UCSD-AML1 (cell line): Measurements from ENCODE around the gene ZNRF2.
"Not testable (repeated sequence)": the region's sequence is repeated elsewhere in the genome, so short reads cannot be mapped to it uniquely, and the experiment has no call there.

Experiments used
- DNase-seq: peaks from one replicate; lab custom pipeline; 2025; ENCODE audit not compliant: unreplicated experiment; lab: John Stamatoyannopoulos, UW

The ZNRF2 gene

DNA sequence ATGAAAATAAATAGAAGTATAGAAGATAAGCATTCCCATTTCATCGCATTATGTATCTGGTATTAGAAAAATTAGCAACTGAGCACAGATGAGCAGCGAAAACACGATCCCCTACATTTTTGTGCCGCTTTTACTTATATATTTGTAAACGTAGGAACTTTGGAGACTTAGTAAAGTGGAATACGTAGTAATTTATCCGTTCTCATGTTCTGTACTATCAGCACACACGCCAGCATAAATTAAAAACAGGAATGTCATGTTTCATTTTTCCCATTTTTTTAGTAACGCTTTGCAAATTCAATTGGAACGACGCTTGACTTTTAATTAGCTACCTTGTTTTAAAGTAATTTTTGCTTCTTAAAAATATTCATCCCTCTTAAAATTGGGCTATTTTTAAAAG is 2.4 kb downstream of the ZNRF2 start:
- DNase-seq: no peak

DNA sequence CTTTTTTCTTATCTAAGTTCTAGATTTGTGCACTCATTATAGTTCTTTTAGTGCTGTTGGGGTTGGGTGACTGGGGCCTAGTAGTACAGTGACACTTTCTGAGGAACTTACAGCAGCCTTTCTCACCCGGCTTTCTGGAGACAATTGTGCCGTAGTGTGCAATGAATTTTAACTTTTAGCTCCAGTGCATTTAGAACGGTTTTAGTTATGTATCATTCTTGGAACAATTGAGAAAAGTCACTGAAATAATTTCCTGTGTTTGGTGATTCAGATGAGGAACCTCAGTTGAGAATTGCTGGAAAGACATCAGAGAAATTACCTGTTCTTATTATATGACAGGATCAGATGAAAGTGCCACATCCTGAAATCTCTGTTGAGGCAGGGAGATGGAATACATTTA is 3.2 kb downstream of the ZNRF2 start:
- DNase-seq: not testable (repeated sequence)

DNA sequence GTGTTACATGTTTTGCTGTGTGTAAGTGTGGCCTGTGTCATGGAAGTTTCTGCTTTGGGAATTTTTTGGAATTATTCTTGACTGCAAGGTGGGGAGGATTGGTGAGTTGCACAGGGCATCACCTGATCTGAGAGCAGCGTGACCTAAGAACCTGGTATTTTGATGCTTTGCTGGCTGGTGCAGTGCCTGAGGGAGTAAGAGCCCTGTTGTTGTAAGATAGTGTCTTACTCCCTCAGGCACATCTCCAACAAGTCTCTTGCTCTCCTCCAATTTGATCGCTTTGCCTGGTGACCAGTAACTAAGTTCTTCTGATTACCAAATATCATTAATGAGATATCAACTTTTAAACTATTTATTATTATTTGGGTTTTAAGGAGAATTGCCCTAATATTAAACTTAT is 5.2 kb downstream of the ZNRF2 start:
- not testable (repeated sequence) for DNase-seq

DNA sequence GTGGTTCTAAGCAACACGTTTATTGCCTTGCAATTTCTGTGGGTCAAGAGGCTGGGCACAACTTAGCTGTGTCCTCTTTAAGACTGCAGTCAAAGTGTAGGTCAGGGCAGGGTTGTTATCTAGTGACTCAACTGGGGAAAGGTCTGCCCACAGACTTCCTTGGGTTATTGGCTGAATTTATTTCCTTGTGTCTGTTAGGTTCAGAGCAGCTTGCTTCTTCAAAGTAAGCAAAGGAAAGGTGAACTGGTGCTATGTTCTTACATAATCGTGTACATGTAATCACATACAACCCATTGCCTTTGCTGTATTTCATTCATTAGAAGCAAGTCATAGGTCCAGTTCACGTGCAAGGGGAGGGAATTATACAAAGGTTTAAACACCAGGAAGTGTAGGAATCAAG is 5.9 kb downstream of the ZNRF2 start:
- not testable (repeated sequence) for DNase-seq

DNA sequence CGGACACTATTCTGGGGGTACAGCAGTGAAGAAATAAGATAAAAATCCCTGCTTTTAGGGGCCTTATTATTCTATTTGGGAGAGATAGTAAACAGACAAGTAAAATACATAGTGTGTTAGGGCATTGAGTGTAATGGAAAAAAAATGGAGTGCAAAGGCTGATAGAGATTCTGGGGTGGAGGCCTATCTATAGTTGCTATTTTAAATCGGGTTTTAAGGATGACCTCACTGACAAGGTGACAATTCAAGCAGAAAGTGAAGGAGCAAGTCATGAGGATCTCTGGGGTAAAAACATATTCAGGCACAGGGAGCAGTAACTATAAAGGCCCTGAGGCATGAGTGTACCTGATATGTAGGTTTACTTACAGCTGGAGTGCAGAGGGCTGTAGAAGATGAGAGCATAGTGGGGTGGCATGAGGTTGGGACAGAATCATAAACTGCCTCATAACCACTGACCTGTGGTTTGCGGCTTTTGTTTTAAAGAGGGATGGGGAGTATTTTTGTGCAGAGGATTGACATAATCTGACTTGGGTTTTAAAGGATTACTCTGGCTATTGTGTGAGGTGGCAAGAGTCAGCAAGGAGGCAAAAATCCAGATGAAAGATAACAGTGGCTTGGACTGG is 8.1 kb downstream of the ZNRF2 start:
- DNase-seq: not testable (repeated sequence)

DNA sequence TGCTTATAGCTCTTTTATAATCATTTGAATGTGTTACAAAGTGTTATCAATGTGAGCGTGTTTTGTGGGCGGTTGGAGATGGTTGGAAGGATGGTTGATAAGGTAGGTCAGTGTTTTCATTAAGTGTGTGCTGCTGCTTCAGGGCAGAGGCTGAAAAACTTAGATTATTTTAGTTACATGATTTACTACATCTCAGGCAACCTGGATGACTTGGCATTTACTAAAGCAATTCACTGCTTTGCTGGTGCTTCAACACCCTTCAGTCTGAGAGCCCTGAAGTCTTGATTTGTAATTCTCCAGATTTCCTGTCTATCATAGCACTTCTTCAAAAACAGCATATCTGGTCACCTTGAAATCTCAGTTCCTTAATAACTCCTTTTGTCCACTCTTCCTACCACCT is 11.9 kb downstream of the ZNRF2 start:
- DNase-seq: not testable (repeated sequence)

DNA sequence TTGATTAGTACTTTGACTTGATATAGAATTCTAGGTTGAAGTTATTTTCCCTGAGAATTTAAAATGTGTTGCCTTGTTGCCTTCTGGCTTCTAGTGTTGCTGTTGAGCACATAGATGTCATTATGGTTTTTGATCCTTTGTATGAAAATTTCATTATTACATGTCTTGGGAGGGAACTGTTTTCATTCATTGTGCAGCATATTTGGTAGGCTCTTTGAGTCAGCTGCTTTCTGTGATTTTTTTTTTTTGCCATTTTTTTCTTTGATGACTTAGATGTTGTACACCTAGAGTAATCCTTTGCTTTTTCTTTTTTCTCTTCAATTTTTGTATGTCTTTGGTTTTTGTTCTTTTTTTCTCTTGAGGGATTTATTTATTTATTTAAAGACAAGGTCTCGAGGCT is 13.1 kb downstream of the ZNRF2 start:
- DNase-seq: not testable (repeated sequence)

DNA sequence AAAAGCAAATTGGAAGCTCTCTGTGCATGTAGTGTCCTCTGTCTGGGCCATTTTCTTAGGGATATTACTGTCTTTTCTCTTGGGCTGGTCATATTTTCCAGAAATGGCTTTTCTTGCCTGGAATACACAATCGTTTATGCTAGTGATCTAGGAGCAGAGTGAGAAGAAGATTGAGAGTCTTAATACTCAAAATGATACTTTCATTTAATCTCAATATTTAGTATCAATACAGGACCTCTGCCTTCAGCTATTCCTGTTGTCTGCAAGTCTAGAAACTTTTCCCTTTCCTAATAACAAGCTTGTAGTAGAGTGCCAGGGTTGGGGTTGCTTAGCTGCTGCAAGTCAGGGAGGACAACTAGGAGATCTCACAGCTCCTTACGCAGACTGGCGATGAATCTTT is 14.0 kb downstream of the ZNRF2 start:
- DNase-seq: not testable (repeated sequence)

DNA sequence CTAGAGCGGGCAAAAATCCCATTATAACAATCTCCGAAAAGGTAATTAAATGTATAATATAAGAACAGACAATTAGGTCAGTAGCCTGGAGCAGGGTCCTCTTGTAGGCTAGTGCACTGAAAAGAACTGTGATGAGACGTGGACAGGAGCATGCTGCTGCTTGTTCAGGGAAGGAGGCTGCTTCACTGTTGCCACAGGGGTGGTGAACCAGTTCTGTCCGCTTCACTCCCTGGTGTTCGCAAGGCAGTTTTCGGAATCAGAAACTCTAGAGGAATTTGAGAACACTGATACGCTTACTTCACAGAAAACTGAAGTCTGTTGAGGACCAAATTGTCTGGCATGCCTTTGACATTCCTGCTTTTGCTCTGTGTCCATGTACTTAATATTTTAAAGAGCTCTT is 17.4 kb downstream of the ZNRF2 start:
- no peak for DNase-seq

DNA sequence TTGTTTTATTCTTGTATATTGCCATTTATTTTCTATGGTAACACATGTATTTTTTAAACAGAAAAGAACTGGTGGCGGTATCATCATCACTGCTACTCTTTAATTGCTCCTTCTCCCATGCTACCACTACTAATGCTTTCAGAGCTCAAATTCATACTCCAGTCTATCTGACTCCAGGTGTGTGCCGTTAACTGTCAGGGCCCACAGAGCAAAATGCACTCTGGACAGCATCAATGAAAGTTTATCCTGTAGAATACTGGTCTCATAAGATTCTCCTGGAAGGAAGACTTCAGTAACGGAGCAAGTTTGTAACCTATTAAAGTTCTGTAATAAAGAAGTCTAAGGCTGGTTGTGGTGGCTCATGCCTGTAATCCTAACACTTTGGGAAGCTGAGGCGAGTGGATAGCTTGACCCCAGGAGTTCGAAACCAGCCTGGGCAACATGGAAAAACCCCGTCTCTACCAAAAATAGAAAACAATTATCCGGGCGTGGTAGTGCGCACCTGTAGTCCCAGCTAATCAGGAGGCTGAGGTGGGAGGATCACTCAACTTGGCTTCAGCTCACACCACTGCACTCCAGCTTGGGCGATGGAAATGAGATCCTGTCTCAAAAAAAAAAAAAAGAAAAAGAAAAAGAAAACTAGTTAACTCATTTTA is 18.4 kb downstream of the ZNRF2 start:
- no peak for DNase-seq

DNA sequence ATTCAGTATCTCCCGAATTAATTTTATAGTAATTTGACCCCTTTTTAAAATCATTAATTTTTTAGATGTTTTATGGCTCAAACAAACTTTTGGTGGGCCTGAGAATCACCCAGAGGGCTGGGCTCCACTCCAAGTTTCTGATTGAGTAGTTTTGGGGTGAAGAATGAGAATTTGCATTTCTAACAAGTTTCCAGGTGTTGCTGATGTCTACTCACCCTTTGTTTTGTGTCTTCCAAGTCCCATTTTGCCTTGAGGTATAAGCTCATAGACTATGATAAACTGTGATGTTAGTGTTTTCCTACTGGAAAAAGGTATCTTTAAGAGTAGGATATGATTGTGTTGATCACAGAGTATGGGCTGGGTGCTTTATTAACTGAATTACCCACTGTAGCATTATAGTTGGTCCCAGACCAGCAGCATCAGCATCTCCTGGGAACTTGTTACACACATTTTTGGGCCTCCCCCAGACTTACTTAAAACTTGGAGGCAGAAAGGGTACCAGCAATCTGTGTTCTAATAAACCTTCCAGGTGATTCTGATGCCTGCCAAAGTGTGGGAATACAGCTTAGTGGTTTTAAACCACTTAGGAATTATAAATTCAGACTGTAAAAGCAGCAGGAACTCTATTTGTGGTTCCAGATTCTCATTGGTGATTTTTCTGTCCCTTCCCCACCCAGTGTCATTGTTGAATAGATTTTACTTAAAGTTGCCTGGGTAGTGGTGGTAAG is 19.1 kb downstream of the ZNRF2 start:
- no peak for DNase-seq

DNA sequence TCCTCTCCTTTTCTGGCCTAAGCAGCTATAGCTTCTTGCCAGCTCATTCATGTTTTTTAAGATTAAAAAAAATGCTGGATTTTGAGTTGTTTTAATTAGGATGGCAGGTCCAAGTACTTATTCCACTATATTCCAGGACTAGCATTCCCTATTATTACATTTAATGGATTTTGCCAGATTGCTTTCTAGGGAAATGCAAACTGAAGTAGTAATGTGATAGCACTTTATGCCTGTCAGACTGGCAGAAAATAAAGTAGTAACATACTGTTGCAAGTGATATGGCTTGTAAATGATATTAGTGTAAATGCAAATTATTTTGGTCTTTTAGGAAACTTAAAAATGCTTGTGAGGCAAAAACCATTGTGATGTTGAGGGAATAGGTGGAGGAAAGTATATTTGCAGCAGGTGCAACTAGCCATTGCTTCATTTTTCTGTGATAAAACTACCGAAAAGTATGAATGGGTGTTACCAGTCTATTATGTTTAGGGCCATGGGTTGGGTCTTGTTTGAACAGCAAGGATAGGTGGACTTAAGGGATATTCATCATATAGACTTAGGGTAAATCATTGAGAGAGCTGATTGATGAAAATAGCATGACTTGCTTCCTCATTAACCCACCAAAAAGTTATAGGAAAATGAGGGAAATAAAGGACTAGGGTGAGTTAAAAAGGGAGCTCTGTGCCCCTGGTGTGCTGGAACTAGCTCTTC is 19.9 kb downstream of the ZNRF2 start:
- DNase-seq: no peak

DNA sequence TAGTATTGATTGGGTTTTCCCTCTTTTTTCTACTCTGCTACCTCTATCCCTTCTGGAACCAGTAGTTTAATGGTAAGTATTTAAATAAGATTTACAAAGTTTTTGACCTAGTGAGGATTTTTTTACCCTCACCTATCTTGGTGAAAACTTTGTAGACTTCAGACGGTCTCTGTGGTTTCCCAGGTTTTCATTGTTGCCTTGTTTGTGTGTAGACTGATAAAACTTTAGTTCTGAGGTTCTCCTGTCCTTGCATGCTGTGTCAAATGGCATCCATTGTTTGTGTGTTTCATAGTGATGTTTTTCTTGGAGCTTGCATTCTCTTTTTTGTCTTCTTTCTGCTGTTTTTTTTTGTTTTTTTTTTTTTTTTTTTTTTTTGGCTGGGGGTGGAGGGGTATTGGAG is 22.6 kb downstream of the ZNRF2 start:
- DNase-seq: no peak

DNA sequence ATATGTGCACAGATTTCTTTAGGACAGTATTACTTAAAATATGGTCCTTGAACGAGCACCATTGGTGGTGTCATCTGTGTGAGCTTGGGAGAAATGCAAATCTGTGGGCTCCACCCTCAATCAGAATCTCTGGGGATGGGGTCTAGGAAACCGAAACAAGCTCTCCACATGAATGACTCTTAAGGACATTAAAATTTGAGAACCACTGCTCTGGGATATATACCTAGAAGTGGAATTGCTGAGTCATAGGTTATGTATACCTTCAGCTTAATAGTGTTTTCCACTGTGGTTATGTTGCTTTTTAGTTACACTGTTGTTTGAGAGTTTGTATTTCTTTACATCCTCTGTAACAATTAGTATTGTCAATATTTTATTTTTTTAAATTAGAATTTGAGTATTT is 24.0 kb downstream of the ZNRF2 start:
- DNase-seq: no peak

DNA sequence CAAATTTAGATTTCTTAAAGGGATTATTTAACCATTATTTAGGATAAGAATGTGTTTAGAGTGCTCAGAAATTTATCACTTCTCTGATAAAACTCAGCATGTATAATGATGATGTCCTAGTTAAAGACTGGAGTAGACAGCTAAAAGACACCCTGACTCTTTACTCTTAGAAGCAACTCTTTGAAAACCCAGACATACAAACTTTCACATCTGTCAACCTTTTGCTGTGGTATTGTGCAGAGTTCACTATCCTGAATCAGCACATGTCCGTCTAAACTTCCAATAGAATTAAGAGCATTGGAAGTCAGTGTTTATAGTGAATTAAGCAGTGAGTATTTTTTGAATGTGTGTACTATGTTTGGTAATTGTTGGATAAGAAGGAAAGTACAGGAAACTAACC is 24.9 kb downstream of the ZNRF2 start:
- no peak for DNase-seq

DNA sequence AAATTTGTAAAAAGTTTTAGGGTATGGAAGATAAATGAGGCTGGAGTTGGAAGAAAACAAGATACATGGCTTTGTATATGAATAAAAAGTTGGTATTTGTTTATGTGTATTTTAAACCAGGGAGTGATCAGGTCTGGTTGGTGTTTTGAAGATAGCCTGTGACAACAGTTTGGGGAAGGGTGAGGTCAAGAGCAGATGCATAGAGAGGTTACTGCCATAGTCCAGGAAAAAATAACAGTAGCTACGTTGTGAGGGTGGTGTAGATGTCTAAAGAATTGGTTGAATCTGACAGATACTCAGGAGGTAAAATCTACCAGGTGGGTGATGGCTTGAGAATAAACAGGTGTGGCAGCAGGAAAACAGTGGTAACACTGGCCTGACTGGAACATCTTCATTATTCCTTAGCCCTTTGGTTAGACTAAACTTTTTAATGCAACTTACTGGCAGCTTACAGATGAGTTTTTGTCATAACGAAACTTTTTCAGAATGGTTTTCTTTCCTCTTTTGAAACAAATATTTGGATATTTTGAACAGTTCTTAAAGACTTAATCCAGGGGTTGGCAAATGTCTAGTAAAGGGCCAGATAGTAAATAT is 25.5 kb downstream of the ZNRF2 start:
- DNase-seq: no peak

DNA sequence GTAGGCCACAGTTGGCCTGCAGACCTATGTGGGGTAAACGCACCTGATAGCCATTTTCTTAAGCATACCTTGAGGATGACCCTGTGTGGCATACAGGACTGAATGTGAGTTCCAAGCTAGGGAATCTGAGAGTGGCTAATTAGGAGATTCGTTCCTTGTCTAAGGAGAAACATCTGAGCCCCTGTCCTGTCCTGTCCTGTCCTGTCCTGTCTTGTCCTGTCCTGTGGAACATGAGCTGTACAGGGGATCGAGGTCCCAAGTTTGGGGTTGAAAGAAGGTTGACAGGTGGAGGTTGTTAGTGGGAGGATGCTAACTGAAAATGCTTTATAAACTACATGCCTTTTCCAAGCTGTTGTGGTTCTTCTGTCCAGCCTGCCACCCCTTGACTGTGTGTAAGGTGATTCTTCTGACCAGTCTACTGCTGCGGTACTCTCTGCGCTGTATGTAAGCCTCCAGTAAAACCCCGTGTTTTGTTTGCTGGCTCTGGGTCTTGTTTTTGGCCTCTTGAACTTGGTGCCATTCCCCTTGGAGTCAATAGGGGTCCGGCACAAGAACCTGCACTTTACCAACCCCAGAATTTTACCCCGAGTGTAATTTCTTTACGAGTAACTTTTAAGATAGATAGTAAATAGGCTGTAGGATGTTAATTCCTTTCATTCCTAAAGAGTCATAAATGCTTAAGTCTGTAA is 26.4 kb downstream of the ZNRF2 start:
- no peak for DNase-seq

DNA sequence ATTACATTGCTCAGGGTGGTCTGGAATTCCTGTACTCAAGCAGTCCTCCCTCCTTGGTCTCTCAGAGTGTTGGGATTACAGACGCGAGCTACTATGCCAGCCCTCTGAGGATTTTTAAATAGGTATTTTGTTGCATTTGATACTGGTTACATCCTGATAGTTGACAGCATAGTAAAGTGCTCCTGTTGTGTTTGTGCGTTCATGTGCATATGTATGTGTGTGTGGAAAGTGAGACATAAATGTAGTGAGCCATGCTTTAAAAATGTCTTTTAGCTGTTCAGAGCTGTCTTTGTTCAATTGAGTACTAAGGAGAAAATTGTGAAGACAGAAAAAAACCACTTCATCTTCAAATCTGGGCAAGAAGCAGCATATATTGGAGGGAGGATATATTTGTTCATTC is 27.8 kb downstream of the ZNRF2 start:
- DNase-seq: no peak

DNA sequence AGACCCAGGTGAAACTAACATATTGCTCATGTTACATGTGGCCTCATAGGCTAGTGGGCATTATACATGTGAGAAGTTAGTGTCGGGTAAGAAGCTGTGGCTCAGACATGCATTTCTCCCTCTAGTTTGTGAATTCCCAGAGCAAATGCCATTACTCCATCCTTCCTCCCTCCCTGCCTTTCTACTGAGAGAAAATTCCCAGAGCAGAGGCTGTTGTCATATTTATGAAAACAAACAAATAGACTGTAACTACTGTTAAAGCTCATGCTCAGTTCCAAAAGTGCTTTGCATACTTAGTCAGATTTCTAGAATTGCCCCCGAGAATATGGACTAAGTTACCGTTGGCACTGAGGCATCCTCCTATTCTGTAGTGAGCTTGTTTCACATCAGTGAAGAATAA is 29.0 kb downstream of the ZNRF2 start:
- no peak for DNase-seq

DNA sequence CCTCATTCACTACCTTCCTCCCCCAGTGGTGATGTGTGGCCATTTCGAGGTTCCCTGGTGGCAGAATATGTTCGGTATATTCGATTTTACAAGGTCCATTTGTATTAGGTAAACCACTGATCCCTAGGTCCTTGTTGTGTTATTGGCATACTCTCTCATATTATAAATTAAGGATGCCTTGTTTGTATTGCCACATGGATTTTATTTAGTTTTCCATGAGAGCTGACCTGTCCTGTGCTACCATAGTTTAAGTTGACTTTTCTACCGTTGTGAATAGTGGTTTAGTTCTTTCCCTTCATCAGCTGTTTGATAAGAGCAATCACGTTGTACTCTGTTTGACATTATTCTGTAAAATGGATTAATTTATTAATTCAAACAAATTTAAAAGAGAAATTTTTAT is 29.4 kb downstream of the ZNRF2 start:
- no peak for DNase-seq

DNA sequence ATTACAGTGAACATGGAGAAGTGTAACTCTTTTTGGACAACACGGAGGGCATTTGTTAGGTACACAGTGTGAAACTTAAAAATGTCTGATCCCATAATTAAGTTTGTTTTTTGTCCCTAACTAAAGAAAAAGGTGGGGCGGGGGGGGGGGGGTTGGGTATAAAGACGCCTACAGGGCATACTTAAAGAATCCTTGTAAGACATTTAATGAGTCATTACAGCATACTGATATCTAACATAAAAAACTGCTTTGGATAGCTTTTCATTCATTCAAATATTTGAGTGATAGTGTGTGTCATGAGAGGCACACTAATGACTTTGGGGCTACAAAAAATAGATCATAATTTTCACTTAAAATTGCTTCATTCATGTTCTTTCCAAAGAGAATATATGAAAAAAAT is 31.2 kb downstream of the ZNRF2 start:
- no peak for DNase-seq
